Keratinocyte (primary cell): Measurements from ENCODE around the gene ABL1.

Experiments used
- EZH2 ChIP-seq: IDR thresholded peaks from one replicate; pipeline ENCODE4 v1.6.1; 2012; ENCODE audit warnings: inconsistent platforms, mild to moderate bottlenecking, low read length, moderate library complexity
- TF ChIP-seq, protein P1 (sequence below), 3 experiments: IDR thresholded peaks in 1 of 3; conservative IDR thresholded peaks in 1 of 3; optimal IDR thresholded peaks in 1 of 3; 2 replicates in 2 of 3; 3 replicates in 1 of 3; pipeline versions ENCODE3 to v1.5.1; 2011; ENCODE audit warnings: low read length in 3 of 3, mild to moderate bottlenecking in 3 of 3, moderate library complexity in 2 of 3, control low read depth in 1 of 3, inconsistent platforms in 1 of 3; ENCODE audit not compliant: insufficient read depth in 2 of 3; ENCODE audit errors: extremely low read depth in 1 of 3

GRCh38 chr9:130903194-130904069, 68.4 kb downstream of the ABL1 start:
- TF ChIP-seq, protein P1, sequence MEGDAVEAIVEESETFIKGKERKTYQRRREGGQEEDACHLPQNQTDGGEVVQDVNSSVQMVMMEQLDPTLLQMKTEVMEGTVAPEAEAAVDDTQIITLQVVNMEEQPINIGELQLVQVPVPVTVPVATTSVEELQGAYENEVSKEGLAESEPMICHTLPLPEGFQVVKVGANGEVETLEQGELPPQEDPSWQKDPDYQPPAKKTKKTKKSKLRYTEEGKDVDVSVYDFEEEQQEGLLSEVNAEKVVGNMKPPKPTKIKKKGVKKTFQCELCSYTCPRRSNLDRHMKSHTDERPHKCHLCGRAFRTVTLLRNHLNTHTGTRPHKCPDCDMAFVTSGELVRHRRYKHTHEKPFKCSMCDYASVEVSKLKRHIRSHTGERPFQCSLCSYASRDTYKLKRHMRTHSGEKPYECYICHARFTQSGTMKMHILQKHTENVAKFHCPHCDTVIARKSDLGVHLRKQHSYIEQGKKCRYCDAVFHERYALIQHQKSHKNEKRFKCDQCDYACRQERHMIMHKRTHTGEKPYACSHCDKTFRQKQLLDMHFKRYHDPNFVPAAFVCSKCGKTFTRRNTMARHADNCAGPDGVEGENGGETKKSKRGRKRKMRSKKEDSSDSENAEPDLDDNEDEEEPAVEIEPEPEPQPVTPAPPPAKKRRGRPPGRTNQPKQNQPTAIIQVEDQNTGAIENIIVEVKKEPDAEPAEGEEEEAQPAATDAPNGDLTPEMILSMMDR (optimal IDR thresholded peaks at IDR 0.05 in 1 of 3, IDR thresholded peaks at IDR 0.05 in 1 of 3, conservative IDR thresholded peaks at IDR 0.05 in 1 of 3; ENCODE audit: extremely low read depth in 1 of 3, insufficient read depth in 2 of 3, low read length in 3 of 3): no peak
- no peak for TF ChIP-seq EZH2
